Effector memory CD4-positive, alpha-beta T cell (primary cell): ENCODE measurements around the gene GIMAP5.

Experiments used
- DNase-seq, 3 donors: peaks; one replicate each; pipeline ENCODE4 v3.0.0-alpha.2; 2020
- H3K27ac ChIP-seq: 2 replicates; pipeline ENCODE4 v1.7.0; 2013; ENCODE audit warnings: mild to moderate bottlenecking, low read length, moderate library complexity; ENCODE audit not compliant: insufficient read depth, poor library complexity, severe bottlenecking
- H3K27me3 ChIP-seq: replicated peaks from 2 replicates; pipeline ENCODE4 v1.7.0; 2013; ENCODE audit warnings: mild to moderate bottlenecking, low read length; ENCODE audit not compliant: insufficient read depth, control insufficient read depth, poor library complexity, severe bottlenecking
- H3K36me3 ChIP-seq: 2 replicates; pipeline ENCODE4 v1.7.0; 2013; ENCODE audit warnings: mild to moderate bottlenecking, low read length, moderate library complexity; ENCODE audit not compliant: control insufficient read depth, insufficient read depth
- H3K4me1 ChIP-seq: 2 replicates; pipeline ENCODE4 v1.7.0; 2013; ENCODE audit warnings: low read length, mild to moderate bottlenecking; ENCODE audit not compliant: control insufficient read depth, insufficient read depth, poor library complexity, severe bottlenecking
- H3K4me3 ChIP-seq: 2 replicates; pipeline ENCODE4 v1.7.0; 2013; ENCODE audit warnings: low read length, low read depth, mild to moderate bottlenecking; ENCODE audit not compliant: insufficient read depth, poor library complexity, severe bottlenecking
- H3K9me3 ChIP-seq: 2 replicates; pipeline ENCODE4 v1.7.0; 2013; ENCODE audit warnings: mild to moderate bottlenecking, low read length, moderate library complexity; ENCODE audit not compliant: control insufficient read depth

Gene GIMAP5

DNA sequence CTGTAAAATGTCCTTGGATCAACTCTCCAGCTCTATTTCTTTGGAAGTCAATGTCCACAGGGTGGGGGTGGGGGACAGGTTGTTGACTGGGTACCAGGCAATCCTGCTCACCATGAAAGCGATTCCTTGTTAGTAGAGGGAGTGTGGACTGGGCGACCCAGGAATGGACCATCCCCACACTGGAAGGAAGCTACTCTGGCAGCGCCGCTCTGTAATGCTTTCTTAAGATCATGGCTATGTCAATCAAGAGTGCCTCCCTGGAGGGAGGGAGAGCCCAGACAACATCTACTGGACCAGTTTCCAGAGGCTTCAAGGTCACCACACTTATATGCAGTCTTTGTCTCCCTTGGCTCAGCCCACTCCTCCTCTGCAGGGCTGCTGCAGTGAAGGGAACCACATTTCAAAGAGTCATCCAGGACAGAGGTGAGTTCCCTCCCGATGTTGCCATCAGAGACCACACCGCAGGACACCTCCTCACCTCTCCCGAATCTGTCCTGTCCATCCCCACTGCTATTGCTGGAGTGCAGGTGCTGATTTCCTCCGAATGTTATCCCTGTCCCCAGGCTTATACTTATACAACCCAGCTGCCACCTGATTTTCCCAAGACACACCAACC lies 6.9 kb downstream of the GIMAP5 start:
- no peak for DNase-seq
- no peaks in the 10 kb centered on the region for H3K9me3 ChIP-seq
- no peaks in the 10 kb centered on the region for H3K27me3 ChIP-seq
- peak overlapping the region; percentile 85 for H3K27ac ChIP-seq
- H3K4me3 ChIP-seq, result peak overlapping the region; percentile 86
- peaks cover 73% of the 10 kb centered on the region for H3K4me1 ChIP-seq
- H3K36me3 ChIP-seq, result peaks cover 51% of the 10 kb centered on the region

GRCh38 chr7:150745086-150745485 lies 7.9 kb downstream of the GIMAP5 start:
- no peak for DNase-seq
- peak overlapping the region; percentile 85 for H3K27ac ChIP-seq
- no peaks in the 10 kb centered on the region for H3K27me3 ChIP-seq
- peaks cover 44% of the 10 kb centered on the region for H3K36me3 ChIP-seq
- H3K4me3 ChIP-seq, result peak overlapping the region; percentile 86
- H3K9me3 ChIP-seq, result no peaks in the 10 kb centered on the region
- peaks cover 78% of the 10 kb centered on the region for H3K4me1 ChIP-seq

DNA sequence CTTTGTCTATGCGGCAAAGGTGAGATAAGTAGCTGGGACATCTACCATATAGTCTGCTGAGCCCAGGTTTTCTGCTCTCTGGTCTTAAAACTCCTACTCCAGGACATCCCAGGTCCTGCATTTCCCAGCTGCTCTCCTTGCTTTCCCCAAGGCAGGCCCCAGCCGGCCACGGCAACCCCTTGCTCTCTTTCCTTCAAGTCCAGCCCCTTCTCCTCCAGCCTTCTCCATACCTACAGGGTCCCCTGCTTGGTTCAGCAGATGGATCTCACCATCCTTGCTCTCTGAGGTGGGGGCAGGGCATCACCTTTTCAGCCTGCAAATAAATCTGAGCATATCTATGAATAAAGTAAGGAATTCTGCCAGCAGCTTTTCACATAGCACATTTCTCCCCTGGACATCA lies 8.7 kb downstream of the GIMAP5 start:
- peaks cover 37% of the 10 kb centered on the region for H3K36me3 ChIP-seq
- H3K4me1 ChIP-seq, result peaks cover 75% of the 10 kb centered on the region
- H3K9me3 ChIP-seq, result no peaks in the 10 kb centered on the region
- DNase-seq, result no peak
- H3K27ac ChIP-seq, result peak overlapping the region; percentile 85
- peak overlapping the region; percentile 17 for H3K4me3 ChIP-seq
- H3K27me3 ChIP-seq, result no peaks in the 10 kb centered on the region

DNA sequence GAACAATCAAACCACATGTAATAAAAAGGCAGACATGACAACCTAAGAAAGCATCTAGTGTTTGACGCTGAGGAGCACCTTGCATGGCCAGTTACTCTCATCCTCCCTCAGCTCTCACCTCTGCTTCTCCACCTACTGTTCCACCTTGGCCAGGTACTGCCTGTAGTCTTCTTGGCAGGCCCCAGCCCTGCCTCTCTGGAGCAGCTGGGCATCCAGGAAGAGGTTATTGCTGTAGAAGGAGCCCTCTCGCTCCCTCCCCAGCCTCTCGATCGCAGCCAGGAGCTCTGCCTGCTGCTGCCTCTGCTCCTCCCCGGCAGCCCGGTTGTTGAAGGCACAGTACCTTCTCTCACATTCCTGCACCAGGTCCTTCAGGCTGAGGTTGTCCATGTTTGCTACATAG lies 9.7 kb downstream of the GIMAP5 start:
- H3K4me3 ChIP-seq, result no peak overlapping the region
- no peak for DNase-seq
- no peaks in the 10 kb centered on the region for H3K9me3 ChIP-seq
- no peaks in the 10 kb centered on the region for H3K27me3 ChIP-seq
- H3K36me3 ChIP-seq, result peaks cover 27% of the 10 kb centered on the region
- peaks cover 72% of the 10 kb centered on the region for H3K4me1 ChIP-seq
- peak overlapping the region; percentile 85 for H3K27ac ChIP-seq

GRCh38 chr7:150748376-150748775 lies 11.2 kb downstream of the GIMAP5 start:
- peaks cover 12% of the 10 kb centered on the region for H3K36me3 ChIP-seq
- peaks cover 62% of the 10 kb centered on the region for H3K4me1 ChIP-seq
- peak overlapping the region; percentile 85 for H3K27ac ChIP-seq
- no peak overlapping the region for H3K4me3 ChIP-seq
- H3K9me3 ChIP-seq, result no peaks in the 10 kb centered on the region
- H3K27me3 ChIP-seq, result no peaks in the 10 kb centered on the region
- DNase-seq, result no peak

GRCh38 chr7:150751702-150752101 lies 14.5 kb downstream of the GIMAP5 start:
- Histone ChIP-seq H3K4me1 (peaks cover 58% of the 10 kb centered on the region), H3K9me3 (no peaks in the 10 kb centered on the region), H3K27ac (no peak overlapping the region), H3K27me3 (no peaks in the 10 kb centered on the region), H3K4me3 (no peak overlapping the region), H3K36me3 (no peaks in the 10 kb centered on the region)
- no peak for DNase-seq

GRCh38 chr7:150753239-150753638 lies 16.0 kb downstream of the GIMAP5 start:
- no peak for DNase-seq
- no peak overlapping the region for H3K27ac ChIP-seq
- no peak overlapping the region for H3K4me3 ChIP-seq
- no peaks in the 10 kb centered on the region for H3K36me3 ChIP-seq
- no peaks in the 10 kb centered on the region for H3K27me3 ChIP-seq
- H3K9me3 ChIP-seq, result no peaks in the 10 kb centered on the region
- peaks cover 48% of the 10 kb centered on the region for H3K4me1 ChIP-seq

- Histone ChIP-seq H3K36me3 (no peaks in the 10 kb centered on the region), H3K27me3 (no peaks in the 10 kb centered on the region), H3K4me3 (no peak overlapping the region), H3K9me3 (no peaks in the 10 kb centered on the region), H3K27ac (peak overlapping the region; percentile 60), H3K4me1 (peaks cover 41% of the 10 kb centered on the region)
- no peak for DNase-seq
Observed at GRCh38 chr7:150753826-150754603, 16.8 kb downstream of the GIMAP5 start.

- Histone ChIP-seq H3K36me3 (no peaks in the 10 kb centered on the region), H3K9me3 (no peaks in the 10 kb centered on the region), H3K4me1 (peaks cover 34% of the 10 kb centered on the region), H3K27me3 (no peaks in the 10 kb centered on the region), H3K4me3 (no peak overlapping the region), H3K27ac (peak overlapping the region; percentile 88)
- no peak for DNase-seq
Observed at GRCh38 chr7:150754951-150755350, 17.7 kb downstream of the GIMAP5 start.

DNA sequence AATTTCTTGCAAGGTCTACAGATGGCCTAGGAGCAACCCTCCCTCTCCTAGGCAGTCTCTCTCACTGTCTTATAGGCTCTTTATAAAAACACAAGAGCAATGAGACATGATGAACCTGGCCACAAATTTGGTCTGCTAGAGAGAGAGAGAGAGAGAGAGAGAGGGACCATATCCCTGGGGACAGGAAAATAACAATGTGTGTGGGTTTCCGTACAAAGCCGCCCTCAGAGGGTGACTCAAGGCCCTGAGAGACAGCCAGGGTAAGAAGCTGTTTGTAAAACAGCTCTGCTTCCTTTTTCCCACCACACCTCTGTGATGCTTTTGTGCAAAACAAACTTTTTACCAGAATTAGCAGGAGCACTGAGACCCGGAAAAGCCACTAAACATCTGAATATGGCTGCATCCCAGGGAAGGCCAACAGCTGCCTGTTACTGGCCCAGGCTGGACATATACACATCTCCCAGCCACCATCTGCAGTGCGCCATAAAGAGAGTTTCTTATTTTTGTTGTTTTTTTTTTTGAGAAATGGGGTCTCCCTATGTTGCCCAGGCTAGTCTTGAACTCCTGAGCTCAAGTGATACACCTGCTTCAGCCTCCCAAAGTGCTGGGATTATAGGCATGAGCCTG lies 18.4 kb downstream of the GIMAP5 start:
- H3K36me3 ChIP-seq, result no peaks in the 10 kb centered on the region
- peak; percentile 51 to 74 (median 67) for DNase-seq
- peak overlapping the region; percentile 17 for H3K4me3 ChIP-seq
- no peaks in the 10 kb centered on the region for H3K27me3 ChIP-seq
- no peaks in the 10 kb centered on the region for H3K9me3 ChIP-seq
- peaks cover 34% of the 10 kb centered on the region for H3K4me1 ChIP-seq
- H3K27ac ChIP-seq, result peak overlapping the region; percentile 88
